ENCODE measurements around the gene ULK1. TPM values are rescaled to one million over a fixed set of nuclear protein-coding genes. Genes with fewer than 3 reads are reported as not detected.

Gene ULK1
- polyA plus RNA-seq (2013, experiment 1 of 2; ENCODE audit: insufficient read length) = 40.0 TPM
- polyA plus RNA-seq (2013, experiment 2 of 2; ENCODE audit: insufficient read length) = 27.8 TPM

GRCh38 chr12:131894313-131894860 is at the start of gene ULK1:
Gene ULK1, plus strand, starts transcription at chr12:131894622. Its CDS starts 380 bp downstream, at chr12:131895002.
- peak; percentile 87 for DNase-seq

- DNase-seq = no peak
Measured at GRCh38 chr12:131844656-131845055, 49.8 kb upstream of the ULK1 start.

- no peak for DNase-seq
Measured at GRCh38 chr12:131845121-131845520, 49.3 kb upstream of the ULK1 start.

GRCh38 chr12:131847456-131847855 is 47.0 kb upstream of the ULK1 start:
- no peak for DNase-seq

- no peak for DNase-seq
Measured at GRCh38 chr12:131848753-131849152, 45.7 kb upstream of the ULK1 start.

GRCh38 chr12:131849700-131850553 is 44.5 kb upstream of the ULK1 start:
- no peak for DNase-seq

GRCh38 chr12:131850856-131851559 is 43.4 kb upstream of the ULK1 start:
- peak; percentile 40 for DNase-seq

GRCh38 chr12:131851741-131852550 is 42.5 kb upstream of the ULK1 start:
- DNase-seq = no peak

GRCh38 chr12:131852551-131853299 is 41.7 kb upstream of the ULK1 start:
- DNase-seq = peak; percentile 68

GRCh38 chr12:131853832-131854797 is 40.3 kb upstream of the ULK1 start:
- DNase-seq = no peak

GRCh38 chr12:131854861-131855476 is 39.5 kb upstream of the ULK1 start:
- DNase-seq = no peak

- no peak for DNase-seq
Measured at GRCh38 chr12:131855521-131856142, 38.8 kb upstream of the ULK1 start.

GRCh38 chr12:131856366-131857097 is 37.9 kb upstream of the ULK1 start:
- DNase-seq = no peak

- no peak for DNase-seq
Measured at GRCh38 chr12:131857908-131858850, 36.2 kb upstream of the ULK1 start.

- peak; percentile 75 for DNase-seq
Measured at GRCh38 chr12:131860472-131861260, 33.8 kb upstream of the ULK1 start.

GRCh38 chr12:131861261-131862083 is 33.0 kb upstream of the ULK1 start:
- no peak for DNase-seq

Measured in fibroblast of skin of back (primary cell).